Measurements from ENCODE around the gene HPS1. TPM values are rescaled to one million over a fixed set of nuclear protein-coding genes. Genes with fewer than 3 reads are reported as not detected.

The HPS1 gene
- total RNA-seq, 4 donors from 2014 or later = 26.3 to 40.6 (median 27.9) TPM

DNA sequence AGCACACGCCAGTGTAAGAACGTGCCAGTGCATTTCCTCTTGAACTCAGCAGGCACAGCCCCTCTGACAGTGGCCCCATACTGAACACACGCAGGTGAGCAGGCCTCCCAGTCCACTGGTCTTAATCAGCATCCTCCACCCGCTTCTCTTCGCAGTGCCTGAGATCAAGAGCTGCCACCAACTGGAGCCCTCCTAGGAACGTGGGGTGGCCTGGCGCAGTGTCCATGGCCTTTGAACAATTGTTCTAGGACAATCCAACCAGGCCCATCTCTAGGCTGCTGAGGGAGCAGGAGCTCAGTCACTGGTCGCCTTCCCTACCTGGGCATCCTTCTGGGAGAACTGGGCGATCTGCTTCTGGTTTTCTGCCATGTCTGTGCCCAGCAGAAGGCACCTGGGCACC, 47.0 kb downstream of the HPS1 start:
- Histone ChIP-seq H3K27ac (no peak overlapping the region), H3K36me3 (peaks cover 0 to 40% (median 0%) of the 10 kb centered on the region in 3 donors), H3K4me3 (no peak overlapping the region), H3K9me3 (no peaks in the 10 kb centered on the region), H3K27me3 (no peaks in the 10 kb centered on the region), H3K4me1 (peaks cover 0 to 9% (median 4%) of the 10 kb centered on the region in 3 donors)
- WGBS, 2 donors = 76 to 83% methylated on average over 3 to 5 of the region's 9 CpGs
- DNase-seq = no peak
- intact Hi-C loops (cut with DNase I) = no loop called here
- no peak for TF ChIP-seq POLR2A (IDR thresholded peaks at IDR 0.05)
- TF ChIP-seq, protein P1, sequence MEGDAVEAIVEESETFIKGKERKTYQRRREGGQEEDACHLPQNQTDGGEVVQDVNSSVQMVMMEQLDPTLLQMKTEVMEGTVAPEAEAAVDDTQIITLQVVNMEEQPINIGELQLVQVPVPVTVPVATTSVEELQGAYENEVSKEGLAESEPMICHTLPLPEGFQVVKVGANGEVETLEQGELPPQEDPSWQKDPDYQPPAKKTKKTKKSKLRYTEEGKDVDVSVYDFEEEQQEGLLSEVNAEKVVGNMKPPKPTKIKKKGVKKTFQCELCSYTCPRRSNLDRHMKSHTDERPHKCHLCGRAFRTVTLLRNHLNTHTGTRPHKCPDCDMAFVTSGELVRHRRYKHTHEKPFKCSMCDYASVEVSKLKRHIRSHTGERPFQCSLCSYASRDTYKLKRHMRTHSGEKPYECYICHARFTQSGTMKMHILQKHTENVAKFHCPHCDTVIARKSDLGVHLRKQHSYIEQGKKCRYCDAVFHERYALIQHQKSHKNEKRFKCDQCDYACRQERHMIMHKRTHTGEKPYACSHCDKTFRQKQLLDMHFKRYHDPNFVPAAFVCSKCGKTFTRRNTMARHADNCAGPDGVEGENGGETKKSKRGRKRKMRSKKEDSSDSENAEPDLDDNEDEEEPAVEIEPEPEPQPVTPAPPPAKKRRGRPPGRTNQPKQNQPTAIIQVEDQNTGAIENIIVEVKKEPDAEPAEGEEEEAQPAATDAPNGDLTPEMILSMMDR (IDR thresholded peaks at IDR 0.05) = no peak

DNA sequence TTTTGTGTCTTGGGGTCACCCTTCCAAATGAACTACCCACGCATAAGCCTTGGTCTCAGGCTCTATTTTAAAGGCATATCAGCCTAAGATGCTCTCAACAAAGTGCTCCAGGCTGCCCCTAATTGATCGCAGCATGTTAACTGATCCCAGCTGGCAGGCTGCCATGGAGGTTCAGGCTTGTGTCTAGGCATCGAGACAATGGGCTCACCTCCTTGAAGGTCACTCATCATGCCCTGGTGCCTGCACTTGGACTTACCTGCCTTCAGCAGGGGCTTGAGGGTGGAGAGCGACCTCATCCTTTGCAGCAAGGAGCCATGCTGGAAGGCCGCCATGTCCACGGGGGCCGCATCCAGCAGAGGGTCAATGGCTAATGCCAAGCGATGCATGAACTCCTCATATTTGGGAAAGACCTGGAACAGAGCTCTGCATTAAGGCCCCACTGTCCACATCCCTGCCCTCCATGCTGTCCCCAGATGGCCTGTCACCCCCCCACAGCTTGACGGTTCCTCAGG, 49.6 kb downstream of the HPS1 start:
- Histone ChIP-seq H3K4me1 (peaks cover 0 to 17% (median 4%) of the 10 kb centered on the region in 3 donors), H3K9me3 (no peaks in the 10 kb centered on the region), H3K4me3 (no peak overlapping the region), H3K27ac (no peak overlapping the region), H3K36me3 (peaks cover 0 to 32% (median 0%) of the 10 kb centered on the region in 3 donors), H3K27me3 (peaks cover 0 to 4% (median 0%) of the 10 kb centered on the region in 4 donors)
- 98 to 100% methylated on average over 2 to 8 of the region's 9 CpGs for WGBS, 2 donors
- TF ChIP-seq, protein P1 (IDR thresholded peaks at IDR 0.05) = no peak
- TF ChIP-seq POLR2A (IDR thresholded peaks at IDR 0.05) = no peak
- DNase-seq = no peak
- intact Hi-C loops (cut with DNase I) = no loop called here

DNA sequence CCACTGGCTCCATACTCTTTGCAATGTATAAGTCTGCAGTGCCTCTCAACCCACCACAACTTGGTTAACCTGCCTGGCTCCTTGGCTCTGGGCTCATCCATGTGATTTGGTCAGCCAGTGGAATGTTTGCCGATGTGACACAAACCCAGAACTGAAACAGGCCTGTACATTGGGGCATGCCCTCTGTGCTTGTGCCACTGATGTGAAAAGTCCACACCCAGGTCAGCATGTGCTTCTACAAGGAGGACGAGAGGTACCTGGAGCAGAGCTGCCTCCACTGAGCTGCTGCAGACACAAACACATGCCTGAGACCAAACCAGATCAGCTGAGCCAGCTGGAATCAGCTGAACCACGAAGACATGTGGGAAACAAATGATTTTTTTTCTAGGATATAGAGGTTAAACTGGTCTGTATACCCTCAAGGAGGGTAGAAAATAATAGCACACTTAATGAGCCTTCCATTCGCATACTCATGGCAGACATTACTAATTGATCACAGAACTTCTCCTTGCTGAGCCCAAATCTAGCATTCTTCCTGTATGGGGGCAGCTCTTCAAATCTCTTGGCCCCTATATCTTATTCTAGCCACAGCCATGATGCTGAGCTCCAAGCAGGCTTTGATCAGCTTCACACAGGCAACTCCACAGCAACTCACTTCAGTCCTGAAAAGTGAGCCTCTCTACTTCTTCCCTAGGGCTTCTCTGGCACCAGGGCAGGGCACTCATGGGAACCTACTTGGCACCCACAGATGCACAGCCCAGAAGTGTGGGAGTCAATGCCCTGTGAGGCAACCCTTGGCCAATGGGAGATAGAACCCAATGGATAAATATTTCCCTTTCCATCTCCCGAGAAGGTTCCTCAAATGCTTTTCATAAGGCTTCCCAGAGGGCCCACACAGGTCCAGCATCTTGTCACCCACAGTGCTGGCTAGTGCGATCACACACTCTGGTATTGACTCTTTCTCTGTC, 50.4 kb downstream of the HPS1 start:
- intact Hi-C loops (cut with DNase I) = no loop called here
- peaks cover 0 to 4% (median 0%) of the 10 kb centered on the region in 4 donors for H3K27me3 ChIP-seq
- no peak for TF ChIP-seq POLR2A (IDR thresholded peaks at IDR 0.05)
- TF ChIP-seq, protein P1 (IDR thresholded peaks at IDR 0.05) = no peak
- no peak for DNase-seq
- no peak overlapping the region for H3K4me3 ChIP-seq
- H3K9me3 ChIP-seq = no peaks in the 10 kb centered on the region
- peaks cover 0 to 25% (median 12%) of the 10 kb centered on the region in 3 donors for H3K4me1 ChIP-seq
- WGBS, 2 donors = 84 to 91% methylated on average over 5 to 6 of the region's 6 CpGs
- H3K36me3 ChIP-seq = peaks cover 0 to 32% (median 0%) of the 10 kb centered on the region in 3 donors
- H3K27ac ChIP-seq = no peak overlapping the region

DNA sequence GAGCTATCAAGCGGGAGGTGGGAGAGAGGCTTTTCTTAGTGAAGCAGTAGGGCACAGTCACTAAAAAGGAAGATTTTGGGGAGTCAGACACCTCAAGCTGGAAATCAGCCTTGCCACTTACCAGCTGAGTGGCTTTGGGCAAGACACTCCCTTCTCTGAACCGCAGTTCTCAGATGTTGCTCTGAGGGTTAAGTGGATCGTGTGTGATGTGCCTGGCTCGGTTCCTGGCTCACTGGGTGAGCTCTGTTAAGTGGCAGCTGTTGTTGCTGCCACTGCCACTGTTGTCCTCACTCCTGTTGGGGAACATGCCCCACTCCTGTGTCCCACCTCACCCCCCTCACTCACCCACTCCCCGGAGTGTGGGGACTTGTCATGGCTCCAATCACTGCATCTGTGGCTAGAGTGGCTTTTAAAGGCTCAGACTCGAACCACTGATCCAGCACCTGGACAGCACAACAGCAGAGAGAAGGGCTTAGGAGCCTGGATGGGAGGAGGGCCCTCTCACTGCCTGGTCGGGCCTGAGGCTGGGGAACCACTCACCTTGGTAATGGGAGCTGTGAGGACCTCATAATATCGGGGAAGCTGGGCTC, 51.8 kb downstream of the HPS1 start:
- no peak for DNase-seq

More for the DNA sequence above, 51.8 kb downstream of the HPS1 start:
- Histone ChIP-seq H3K27me3 (peaks cover 0 to 4% (median 0%) of the 10 kb centered on the region in 4 donors), H3K4me1 (peaks cover 0 to 31% (median 16%) of the 10 kb centered on the region in 3 donors), H3K9me3 (no peaks in the 10 kb centered on the region), H3K27ac (no peak overlapping the region), H3K4me3 (no peak overlapping the region), H3K36me3 (peaks cover 0 to 31% (median 0%) of the 10 kb centered on the region in 3 donors)
- no peak for TF ChIP-seq POLR2A (IDR thresholded peaks at IDR 0.05)
- TF ChIP-seq, protein P1 (IDR thresholded peaks at IDR 0.05) = no peak
- 67 to 70% methylated on average over 5 of the region's 8 CpGs for WGBS, 2 donors
- intact Hi-C loops (cut with DNase I) = no loop called here

All from esophagus squamous epithelium (tissue), 5 donors.